Measurements from ENCODE around the gene MEGF9.
"Not testable (repeated sequence)": the region's sequence is repeated elsewhere in the genome, so short reads cannot be mapped to it uniquely, and the experiment has no call there.

Gene MEGF9

GRCh38 chr9:120663380-120663779, 50.9 kb downstream of the MEGF9 start:
- DNase-seq: no peak

GRCh38 chr9:120662513-120662912, 51.8 kb downstream of the MEGF9 start:
- DNase-seq: no peak

- no peak for DNase-seq
These were observed 54.6 kb downstream of the MEGF9 start for GRCh38 chr9:120659676-120660075.

- DNase-seq: no peak
These were observed 55.1 kb downstream of the MEGF9 start for GRCh38 chr9:120659209-120659608.

- DNase-seq: no peak
These were observed 59.2 kb downstream of the MEGF9 start for GRCh38 chr9:120655005-120655622.

- no peak for DNase-seq
These were observed 60.0 kb downstream of the MEGF9 start for GRCh38 chr9:120654272-120654671.

GRCh38 chr9:120653762-120654161, 60.5 kb downstream of the MEGF9 start:
- DNase-seq: no peak

- no peak for DNase-seq
These were observed 61.3 kb downstream of the MEGF9 start for GRCh38 chr9:120652934-120653333.

- DNase-seq: no peak
These were observed 63.9 kb downstream of the MEGF9 start for GRCh38 chr9:120650352-120650751.

- DNase-seq: no peak
These were observed 65.6 kb downstream of the MEGF9 start for GRCh38 chr9:120648581-120649197.

GRCh38 chr9:120646948-120647347, 67.3 kb downstream of the MEGF9 start:
- no peak for DNase-seq

- DNase-seq: no peak
These were observed 68.5 kb downstream of the MEGF9 start for GRCh38 chr9:120645760-120646159.

- no peak for DNase-seq
These were observed 71.2 kb downstream of the MEGF9 start for GRCh38 chr9:120643061-120643460.

- DNase-seq: no peak
These were observed 72.0 kb downstream of the MEGF9 start for GRCh38 chr9:120642129-120642770.

- not testable (repeated sequence) for DNase-seq
These were observed 73.4 kb downstream of the MEGF9 start for GRCh38 chr9:120640874-120641273.

- no peak for DNase-seq
These were observed 73.9 kb downstream of the MEGF9 start for GRCh38 chr9:120640380-120640779.

- DNase-seq: no peak
These were observed 76.4 kb downstream of the MEGF9 start for GRCh38 chr9:120637919-120638318.

- no peak for DNase-seq
These were observed 77.9 kb downstream of the MEGF9 start for GRCh38 chr9:120636194-120636957.

GRCh38 chr9:120635011-120635410, 79.3 kb downstream of the MEGF9 start:
- DNase-seq: no peak

- DNase-seq: no peak
These were observed 83.9 kb downstream of the MEGF9 start for GRCh38 chr9:120630333-120630732.

- not testable (repeated sequence) for DNase-seq
These were observed 85.3 kb downstream of the MEGF9 start for GRCh38 chr9:120628925-120629497.
